Prostate gland (tissue), 2 donors: ENCODE results near the gene LINC00237. TPM values are rescaled to one million over a fixed set of nuclear protein-coding genes. Genes with fewer than 3 reads are reported as not detected.
A peak's percentile ranks its signal among the peaks of the same experiment; 100 is the strongest.

ENCODE experiments used
- DNase-seq: peaks from one replicate; pipeline ENCODE4 v3.0.0-alpha.2; 2019; ENCODE audit warnings: low spot score
- H3K27ac ChIP-seq, 2 donors: fragments of 200-600 bp; sonication (generic); 2 replicates each; pipeline ENCODE4 v1.5.1; 2017 to 2019
- H3K27me3 ChIP-seq: fragments of 200-600 bp; sonication (generic); replicated peaks from 2 replicates; pipeline ENCODE4 v1.5.1; 2019; ENCODE audit not compliant: insufficient read depth
- H3K36me3 ChIP-seq, 2 donors: fragments of 200-600 bp; sonication (generic); 1 replicate in 1 of 2; 2 replicates in 1 of 2; pipeline versions ENCODE4 v1.5.1 to v1.8.1; 2017 to 2019
- H3K4me1 ChIP-seq: fragments of 200-600 bp; sonication (generic); replicated peaks from 2 replicates; pipeline ENCODE4 v1.5.1; 2019
- H3K4me3 ChIP-seq, 2 donors: fragments of 200-600 bp; sonication (generic); 2 replicates each; pipeline ENCODE4 v1.5.1; 2017 to 2019
- H3K9me3 ChIP-seq: fragments of 200-600 bp; sonication (generic); 2 replicates; pipeline ENCODE4 v1.5.1; 2017
- POLR2A ChIP-seq: fragments of 450-650 bp; IDR thresholded peaks from one replicate; pipeline ENCODE4 v1.6.1; 2016; ENCODE audit warnings: antibody characterized with exemption, mild to moderate bottlenecking
- POLR2AphosphoS5 ChIP-seq: sonication (generic); formaldehyde crosslinking; IDR thresholded peaks from one replicate; pipeline ENCODE4 v1.6.1; 2017; ENCODE audit warnings: antibody characterized with exemption
- WGBS: methylation state at CpG from one replicate; pipeline ENCODE4 v1.1.5; 2018; 5-methylcytosine and 5-hydroxymethylcytosine counted together
- intact Hi-C: fragments of 100-400 bp; cut with DNase I; formaldehyde crosslinking; loops from one replicate; pipeline ENCODE4 v1.14.2; 2022
- total RNA-seq, 2 donors: library from RNA; depleted of rRNA; stranded (reverse); fragments of >200 nt; gene quantifications; one replicate each; pipeline ENCODE4 v1.1.0, GENCODE V29; 2016
- TF ChIP-seq, protein P1 (sequence below), 4 experiments: fragments of 200-600 bp in 2 of 4; fragments of 450-650 bp in 2 of 4; sonication (generic) in 2 of 4; IDR thresholded peaks; 1 replicate in 3 of 4; 2 replicates in 1 of 4; pipeline ENCODE4 v1.5.1; 2016 to 2019; ENCODE audit warnings: antibody characterized with exemption in 4 of 4, mild to moderate bottlenecking in 2 of 4, moderate library complexity in 2 of 4

The LINC00237 gene
- total RNA-seq, 2 donors from 2014 or later, result not detected

DNA sequence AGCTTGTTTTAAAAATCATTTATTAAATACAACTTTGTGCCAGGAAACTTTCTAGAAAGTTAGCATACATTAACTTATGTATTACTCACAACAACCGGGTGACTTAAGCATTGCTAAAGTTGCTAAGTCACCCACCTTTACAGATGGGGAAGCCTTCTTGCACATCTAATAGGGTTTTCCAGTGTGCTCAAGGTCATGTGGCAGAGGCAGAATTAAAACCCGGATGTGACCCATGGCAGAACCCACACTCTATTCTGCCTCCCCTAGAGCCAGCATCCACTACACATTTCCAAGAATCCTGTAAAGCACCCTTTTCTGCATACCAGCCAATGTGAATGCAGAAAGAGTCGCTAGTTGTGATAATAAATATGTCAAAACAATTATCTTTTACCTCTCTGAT is 13.4 kb downstream of the LINC00237 start:
- no peak for DNase-seq
- Histone ChIP-seq H3K9me3 (no peaks in the 10 kb centered on the region), H3K36me3 (no peaks in the 10 kb centered on the region), H3K4me3 (no peak overlapping the region), H3K27ac (no peak overlapping the region), H3K27me3 (peaks cover 19% of the 10 kb centered on the region), H3K4me1 (no peaks in the 10 kb centered on the region)
- TF ChIP-seq, protein P1, sequence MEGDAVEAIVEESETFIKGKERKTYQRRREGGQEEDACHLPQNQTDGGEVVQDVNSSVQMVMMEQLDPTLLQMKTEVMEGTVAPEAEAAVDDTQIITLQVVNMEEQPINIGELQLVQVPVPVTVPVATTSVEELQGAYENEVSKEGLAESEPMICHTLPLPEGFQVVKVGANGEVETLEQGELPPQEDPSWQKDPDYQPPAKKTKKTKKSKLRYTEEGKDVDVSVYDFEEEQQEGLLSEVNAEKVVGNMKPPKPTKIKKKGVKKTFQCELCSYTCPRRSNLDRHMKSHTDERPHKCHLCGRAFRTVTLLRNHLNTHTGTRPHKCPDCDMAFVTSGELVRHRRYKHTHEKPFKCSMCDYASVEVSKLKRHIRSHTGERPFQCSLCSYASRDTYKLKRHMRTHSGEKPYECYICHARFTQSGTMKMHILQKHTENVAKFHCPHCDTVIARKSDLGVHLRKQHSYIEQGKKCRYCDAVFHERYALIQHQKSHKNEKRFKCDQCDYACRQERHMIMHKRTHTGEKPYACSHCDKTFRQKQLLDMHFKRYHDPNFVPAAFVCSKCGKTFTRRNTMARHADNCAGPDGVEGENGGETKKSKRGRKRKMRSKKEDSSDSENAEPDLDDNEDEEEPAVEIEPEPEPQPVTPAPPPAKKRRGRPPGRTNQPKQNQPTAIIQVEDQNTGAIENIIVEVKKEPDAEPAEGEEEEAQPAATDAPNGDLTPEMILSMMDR (IDR thresholded peaks at IDR 0.05), result no peak
- no peak for TF ChIP-seq POLR2AphosphoS5
- TF ChIP-seq POLR2A, result no peak
- WGBS, result 75% methylated on average over 3 of the region's 3 CpGs
- intact Hi-C loops, result no loop called here

- no peaks in the 10 kb centered on the region for H3K4me1 ChIP-seq
- no peak for DNase-seq
- intact Hi-C loops, result no loop called here
- TF ChIP-seq, protein P1 (IDR thresholded peaks at IDR 0.05), result no peak
- TF ChIP-seq POLR2A (no peak), POLR2AphosphoS5 (no peak)
- 30% methylated on average over 11 of the region's 11 CpGs for WGBS
- H3K27me3 ChIP-seq, result peaks cover 14% of the 10 kb centered on the region
- no peak overlapping the region for H3K4me3 ChIP-seq
- H3K36me3 ChIP-seq, result no peaks in the 10 kb centered on the region
- no peaks in the 10 kb centered on the region for H3K9me3 ChIP-seq
- no peak overlapping the region for H3K27ac ChIP-seq
These were observed 15.4 kb downstream of the LINC00237 start for GRCh38 chr20:21090721-21091120.

GRCh38 chr20:21090111-21090618 is 16.0 kb downstream of the LINC00237 start:
- Histone ChIP-seq H3K27ac (no peak overlapping the region), H3K9me3 (no peaks in the 10 kb centered on the region), H3K27me3 (peaks cover 14% of the 10 kb centered on the region), H3K4me1 (no peaks in the 10 kb centered on the region), H3K36me3 (no peaks in the 10 kb centered on the region), H3K4me3 (no peak overlapping the region)
- intact Hi-C loops, result no loop called here
- 26% methylated on average over 14 of the region's 14 CpGs for WGBS
- TF ChIP-seq, protein P1 (IDR thresholded peaks at IDR 0.05), result no peak
- TF ChIP-seq POLR2AphosphoS5, result no peak
- TF ChIP-seq POLR2A, result no peak
- no peak for DNase-seq

- Histone ChIP-seq H3K27me3 (peaks cover 14% of the 10 kb centered on the region), H3K4me1 (no peaks in the 10 kb centered on the region), H3K27ac (no peak overlapping the region), H3K4me3 (no peak overlapping the region), H3K36me3 (no peaks in the 10 kb centered on the region), H3K9me3 (no peaks in the 10 kb centered on the region)
- TF ChIP-seq POLR2AphosphoS5, result peak; percentile 48
- TF ChIP-seq, protein P1 (IDR thresholded peaks at IDR 0.05), result no peak
- TF ChIP-seq POLR2A, result no peak
- WGBS, result 24% methylated on average over 8 of the region's 8 CpGs
- no peak for DNase-seq
- intact Hi-C loops, result no loop called here
These were observed 16.8 kb downstream of the LINC00237 start for GRCh38 chr20:21089391-21089790.

GRCh38 chr20:21087862-21088540 is 18.2 kb downstream of the LINC00237 start:
- Histone ChIP-seq H3K27ac (no peak overlapping the region), H3K36me3 (no peaks in the 10 kb centered on the region), H3K27me3 (peaks cover 14% of the 10 kb centered on the region), H3K9me3 (no peaks in the 10 kb centered on the region), H3K4me1 (no peaks in the 10 kb centered on the region), H3K4me3 (no peak overlapping the region)
- intact Hi-C loops, result no loop called here
- WGBS, result 71% methylated on average over 9 of the region's 9 CpGs
- no peak for TF ChIP-seq POLR2AphosphoS5
- TF ChIP-seq, protein P1 (IDR thresholded peaks at IDR 0.05), result no peak
- no peak for TF ChIP-seq POLR2A
- no peak for DNase-seq
